Mesenteric fat pad (tissue), 1 donor: Measurements from ENCODE around the gene GPRIN1. TPM values are rescaled to one million over a fixed set of nuclear protein-coding genes. Genes with fewer than 3 reads are reported as not detected.

Experiments
- DNase-seq: peaks from one replicate; pipeline ENCODE4 v3.0.0-alpha.2; 2020; ENCODE audit warnings: low spot score
- total RNA-seq: library from RNA; stranded (reverse); fragmentation: NEBNext Ultra II Directional; extraction: Animal tissue kit (Norgen Biotek cat#: 25700); gene quantifications from one replicate; pipeline ENCODE4 v1.2.1, GENCODE V29; 2021
- donor health status: DM: yes; HTN: yes; CAD: no.

Gene GPRIN1
- total RNA-seq, 1 donor from 2014 or later: 1.3 TPM

DNA sequence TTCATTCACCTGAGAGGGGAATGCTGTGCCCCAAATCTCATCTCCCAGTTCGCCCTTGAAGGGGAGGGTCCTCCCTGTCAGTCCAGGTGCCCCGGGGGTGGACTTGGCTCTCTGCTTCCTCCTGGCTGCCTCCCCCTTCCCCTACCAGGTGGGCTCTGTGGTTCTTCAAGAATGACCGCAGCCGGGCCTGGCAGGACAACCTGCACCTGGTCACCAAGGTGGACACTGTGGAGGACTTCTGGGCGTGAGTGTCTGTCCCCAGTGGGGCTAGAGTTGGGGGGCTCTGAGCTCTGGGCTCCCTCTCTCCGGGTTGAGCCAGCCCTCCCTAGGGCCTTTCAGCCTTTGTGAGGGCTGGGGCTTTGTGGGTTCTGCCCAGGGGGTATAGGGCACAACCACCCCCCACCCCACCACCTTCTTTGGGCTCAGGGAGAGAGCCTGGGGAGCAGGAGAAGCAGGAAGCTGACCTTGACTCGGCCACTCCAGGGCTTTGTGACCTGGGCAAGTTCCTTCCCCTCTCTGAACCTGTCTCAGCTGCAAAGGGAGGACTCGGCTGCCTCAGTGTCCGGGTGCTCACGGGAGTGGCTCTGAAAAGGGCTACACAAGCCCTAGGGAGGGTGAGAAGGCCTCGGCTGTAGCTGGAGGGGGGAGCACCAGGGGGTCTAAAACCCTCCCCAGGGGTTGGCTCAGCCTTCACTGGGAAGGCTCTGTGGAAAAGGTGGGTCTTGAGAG lies 33.7 kb upstream of the GPRIN1 start:
- DNase-seq: no peak

DNA sequence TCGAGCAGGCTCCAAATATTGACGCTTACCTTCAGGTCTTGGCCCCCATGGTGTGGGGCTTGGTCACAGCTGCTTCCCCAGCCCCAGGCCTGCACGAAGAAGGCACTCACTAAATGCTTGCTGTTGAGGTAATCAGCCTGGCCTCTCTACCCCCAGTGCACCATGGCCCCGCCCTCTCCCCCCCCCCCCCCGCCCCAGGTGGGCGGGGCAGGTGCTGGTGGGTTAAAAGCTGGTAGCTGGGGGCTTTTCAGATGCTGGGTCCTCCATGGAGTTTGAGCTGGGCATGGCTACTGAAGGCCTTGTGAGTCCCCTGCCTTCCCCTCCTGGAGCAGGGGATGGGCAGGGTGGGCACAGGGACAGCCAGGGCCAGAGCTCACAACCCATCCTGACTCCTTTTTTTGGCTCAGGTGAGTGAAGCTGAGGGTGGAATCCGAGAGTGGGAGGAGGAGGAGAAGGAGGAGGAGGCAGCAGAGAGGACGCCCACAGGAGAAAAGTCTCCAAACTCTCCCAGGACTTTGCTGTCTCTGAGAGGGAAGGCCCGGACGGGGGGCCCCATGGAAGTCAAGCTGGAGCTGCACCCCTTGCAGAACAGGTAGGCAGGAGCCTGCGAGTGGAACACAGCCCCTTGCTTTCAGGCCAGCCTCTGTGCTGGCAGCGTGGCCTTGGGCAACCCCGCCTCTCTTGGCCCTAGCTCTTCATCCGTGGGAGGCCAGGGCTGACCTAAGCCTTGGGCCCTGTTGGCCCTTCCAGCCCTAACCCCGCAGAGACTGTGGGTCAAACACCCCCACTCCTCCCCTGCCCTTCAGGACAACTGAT lies 32.9 kb upstream of the GPRIN1 start:
- DNase-seq: no peak

- no peak for DNase-seq
Measured at GRCh38 chr5:176640616-176641015, 30.7 kb upstream of the GPRIN1 start.

- no peak for DNase-seq
Measured at GRCh38 chr5:176639981-176640380, 30.0 kb upstream of the GPRIN1 start.

- DNase-seq: no peak
Measured at GRCh38 chr5:176639208-176639607, 29.3 kb upstream of the GPRIN1 start.

DNA sequence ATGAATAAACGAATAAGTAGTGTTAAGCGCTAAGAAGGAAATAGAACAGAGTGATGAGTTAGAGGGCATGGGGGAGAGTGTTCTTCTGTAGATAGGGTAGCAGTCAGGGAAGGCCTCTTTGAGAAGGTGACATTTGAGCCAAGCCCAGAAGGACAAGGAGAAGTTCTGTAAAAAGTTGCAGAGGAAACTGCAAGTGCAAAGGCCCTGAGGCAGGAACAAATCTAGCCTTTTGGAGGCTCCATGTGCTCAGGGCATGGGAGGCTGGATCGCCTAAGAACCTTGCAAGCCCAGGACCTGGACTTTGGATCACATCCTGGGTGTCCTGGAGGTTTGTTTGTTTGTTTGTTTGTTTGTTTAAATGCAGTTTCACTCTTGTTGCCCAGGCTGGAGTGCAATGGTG lies 28.5 kb upstream of the GPRIN1 start:
- DNase-seq: no peak

- DNase-seq: no peak
Measured at GRCh38 chr5:176637556-176637955, 27.6 kb upstream of the GPRIN1 start.

DNA sequence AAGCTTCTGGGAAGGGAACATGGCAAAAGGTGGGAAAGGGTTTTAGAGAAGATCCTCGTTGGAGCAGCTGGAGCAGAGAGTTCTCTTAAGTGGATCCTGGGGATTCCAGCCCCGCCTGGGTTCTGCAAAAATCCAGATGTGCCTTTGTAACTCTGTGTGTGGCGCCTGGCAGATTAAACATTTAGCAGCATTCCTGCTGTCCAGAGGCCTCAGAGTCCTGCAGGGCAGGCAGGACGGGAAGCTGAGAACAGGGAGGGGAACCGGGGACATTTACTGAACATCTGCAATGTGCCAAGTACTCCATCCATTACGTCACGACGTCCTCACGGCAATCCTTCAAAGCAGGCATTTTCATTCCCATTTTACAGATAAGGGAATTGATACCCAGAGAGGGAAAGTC lies 26.5 kb upstream of the GPRIN1 start:
- no peak for DNase-seq

DNA sequence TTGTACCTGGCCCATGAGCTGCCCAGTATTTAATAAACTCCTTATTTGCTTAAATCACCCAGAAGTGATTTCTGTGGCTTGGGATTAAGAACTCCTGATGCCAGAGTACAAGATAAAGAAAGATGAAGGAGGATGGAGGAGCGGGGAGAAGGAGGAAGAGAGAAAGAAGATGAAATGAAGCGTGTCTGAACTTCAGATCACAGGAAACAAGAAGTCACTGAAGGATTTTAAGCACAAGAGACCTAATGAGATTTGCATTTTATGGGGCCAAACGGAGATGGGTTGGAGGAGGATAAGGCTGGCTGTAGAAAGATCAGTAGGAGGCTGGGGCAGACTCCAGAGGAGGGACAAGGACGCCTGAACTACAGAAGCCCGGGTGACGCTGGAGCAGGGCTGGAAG lies 23.6 kb upstream of the GPRIN1 start:
- DNase-seq: no peak

DNA sequence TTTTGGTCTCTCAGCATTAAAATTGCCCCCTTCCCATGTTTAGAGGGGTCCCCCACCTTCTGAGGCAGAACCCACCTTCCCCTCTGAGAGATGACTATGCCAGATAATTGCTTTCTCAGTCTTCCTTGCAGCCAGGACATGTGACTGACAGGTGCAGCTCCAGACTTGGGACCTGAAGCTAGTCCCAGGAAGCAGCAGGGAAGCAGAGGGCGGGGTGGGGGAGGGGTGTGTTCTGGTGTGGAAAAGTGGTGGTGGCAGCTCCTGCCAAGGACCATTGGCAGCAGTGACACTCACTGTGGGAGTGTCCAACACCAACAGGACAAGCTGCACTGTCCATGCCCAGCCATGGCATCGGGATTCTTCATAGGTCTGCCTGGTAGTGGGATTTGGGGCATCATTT lies 22.8 kb upstream of the GPRIN1 start:
- no peak for DNase-seq

GRCh38 chr5:176631383-176632200 lies 21.6 kb upstream of the GPRIN1 start:
- no peak for DNase-seq

- DNase-seq: no peak
Measured at GRCh38 chr5:176630681-176631222, 20.8 kb upstream of the GPRIN1 start.

DNA sequence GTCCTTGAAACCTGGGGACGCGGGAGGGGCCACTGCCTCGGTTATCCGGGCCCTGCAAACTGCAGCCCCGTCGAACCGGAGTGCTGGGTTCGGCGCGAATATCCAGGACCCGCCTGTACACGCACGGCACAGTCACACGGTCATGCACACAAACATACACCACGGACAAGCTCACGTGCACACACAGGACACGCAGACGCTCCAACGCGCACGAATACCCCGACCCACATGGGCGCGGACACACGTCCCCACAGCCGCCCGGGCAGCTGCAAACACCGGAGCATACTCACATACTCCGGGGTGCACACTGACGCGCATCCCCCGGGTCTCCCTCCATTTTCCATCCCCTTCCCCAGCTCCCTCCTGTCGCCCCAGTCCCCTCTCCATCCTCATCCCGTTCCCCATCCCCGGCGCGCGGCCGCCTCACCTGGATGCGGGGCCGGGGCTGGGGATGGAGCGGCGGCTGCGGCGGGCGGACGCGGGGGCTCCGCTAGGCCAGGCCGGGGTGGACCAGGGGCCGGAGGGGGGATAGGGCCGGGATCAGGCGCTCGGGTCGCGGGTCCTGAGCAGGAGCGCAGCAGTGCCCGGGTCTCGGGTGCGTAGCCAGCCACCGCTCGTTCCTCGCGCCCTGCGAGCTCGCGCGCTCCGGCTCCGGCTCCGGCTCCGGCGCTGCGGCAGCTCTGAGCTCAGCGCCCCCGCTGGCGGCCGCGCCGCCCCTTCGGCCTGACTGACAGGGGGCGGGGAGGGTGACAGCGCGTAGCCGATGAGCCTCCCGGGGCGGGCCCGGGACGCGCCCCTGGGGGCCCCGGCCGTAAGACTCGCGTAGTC lies 20.1 kb upstream of the GPRIN1 start, which contains the start of the genes EIF4E1B and SNCB:
EIF4E1B (plus strand) TSS at position 823 of the 828 bp plus-strand sequence. CDS start 12,113 bp downstream, outside the sequence.
SNCB (minus strand) TSS at position 682 of the 828 bp plus-strand sequence. CDS start 880 bp downstream, outside the sequence.
- DNase-seq: no peak

DNA sequence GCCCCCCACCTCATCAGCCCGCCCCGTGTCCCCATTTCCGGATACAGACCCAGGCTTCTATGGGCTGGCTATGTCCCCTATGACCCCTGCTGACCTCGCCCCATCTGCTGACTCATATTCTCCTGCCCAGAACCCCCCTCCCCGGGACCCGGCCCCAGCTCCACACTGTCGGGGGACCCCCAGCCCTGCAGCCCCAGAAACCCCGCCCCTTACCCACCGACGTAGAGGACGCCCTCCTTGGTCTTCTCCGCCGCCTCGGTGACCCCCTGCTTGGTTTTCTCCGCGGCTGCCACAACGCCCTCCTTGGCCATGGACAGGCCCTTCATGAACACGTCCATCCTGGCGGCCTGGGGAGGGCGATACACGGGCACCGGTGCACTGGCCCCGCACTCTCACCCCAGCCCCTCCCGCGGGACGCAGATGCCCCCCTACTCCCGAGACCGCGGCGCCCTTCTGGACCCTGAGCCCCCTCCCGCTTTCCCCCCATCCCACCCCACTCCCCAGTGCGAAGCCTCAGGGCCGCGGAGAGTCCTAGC lies 19.4 kb upstream of the GPRIN1 start:
- no peak for DNase-seq

DNA sequence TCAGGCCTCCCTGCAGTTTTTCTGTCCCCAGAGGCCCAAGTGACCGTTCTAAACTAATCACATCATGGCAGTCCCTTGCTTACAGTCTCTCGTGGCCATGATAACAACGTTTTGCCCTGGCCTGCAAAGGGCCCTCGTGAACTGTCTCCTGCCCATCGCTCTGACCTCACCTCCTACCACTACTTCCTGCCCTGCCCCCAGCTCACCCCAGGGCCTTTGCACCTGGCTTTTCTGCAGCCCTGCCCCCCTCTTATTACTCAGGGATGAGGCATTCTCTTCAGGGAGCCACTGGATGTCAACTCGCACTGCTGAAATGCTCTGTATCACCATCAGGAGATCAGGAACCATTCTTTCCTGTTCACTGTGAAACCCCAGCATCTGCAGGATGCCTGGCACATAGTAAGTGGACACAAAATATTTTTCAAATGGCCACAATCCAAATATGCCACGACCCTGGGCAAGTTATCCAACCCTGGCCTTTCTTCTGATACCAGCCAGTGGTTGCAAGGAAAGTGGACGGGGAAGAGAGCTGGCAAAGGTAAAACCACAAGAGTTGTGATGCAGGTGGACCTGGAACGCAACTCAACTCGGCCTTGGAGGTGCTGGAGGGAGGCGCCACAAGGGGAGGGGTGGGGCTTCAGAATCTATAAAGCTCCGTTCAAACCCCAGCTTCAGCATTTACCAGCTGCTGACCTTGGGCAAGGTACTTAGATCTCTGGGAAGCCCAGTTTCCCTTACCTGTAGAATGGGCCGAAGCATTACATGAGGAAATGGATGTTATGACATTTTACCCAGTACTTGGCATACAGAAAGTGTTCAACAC lies 18.7 kb upstream of the GPRIN1 start:
- DNase-seq: no peak

- no peak for DNase-seq
Measured at GRCh38 chr5:176627582-176627981, 17.6 kb upstream of the GPRIN1 start.

- DNase-seq: no peak
Measured at GRCh38 chr5:176626876-176627236, 16.9 kb upstream of the GPRIN1 start.

DNA sequence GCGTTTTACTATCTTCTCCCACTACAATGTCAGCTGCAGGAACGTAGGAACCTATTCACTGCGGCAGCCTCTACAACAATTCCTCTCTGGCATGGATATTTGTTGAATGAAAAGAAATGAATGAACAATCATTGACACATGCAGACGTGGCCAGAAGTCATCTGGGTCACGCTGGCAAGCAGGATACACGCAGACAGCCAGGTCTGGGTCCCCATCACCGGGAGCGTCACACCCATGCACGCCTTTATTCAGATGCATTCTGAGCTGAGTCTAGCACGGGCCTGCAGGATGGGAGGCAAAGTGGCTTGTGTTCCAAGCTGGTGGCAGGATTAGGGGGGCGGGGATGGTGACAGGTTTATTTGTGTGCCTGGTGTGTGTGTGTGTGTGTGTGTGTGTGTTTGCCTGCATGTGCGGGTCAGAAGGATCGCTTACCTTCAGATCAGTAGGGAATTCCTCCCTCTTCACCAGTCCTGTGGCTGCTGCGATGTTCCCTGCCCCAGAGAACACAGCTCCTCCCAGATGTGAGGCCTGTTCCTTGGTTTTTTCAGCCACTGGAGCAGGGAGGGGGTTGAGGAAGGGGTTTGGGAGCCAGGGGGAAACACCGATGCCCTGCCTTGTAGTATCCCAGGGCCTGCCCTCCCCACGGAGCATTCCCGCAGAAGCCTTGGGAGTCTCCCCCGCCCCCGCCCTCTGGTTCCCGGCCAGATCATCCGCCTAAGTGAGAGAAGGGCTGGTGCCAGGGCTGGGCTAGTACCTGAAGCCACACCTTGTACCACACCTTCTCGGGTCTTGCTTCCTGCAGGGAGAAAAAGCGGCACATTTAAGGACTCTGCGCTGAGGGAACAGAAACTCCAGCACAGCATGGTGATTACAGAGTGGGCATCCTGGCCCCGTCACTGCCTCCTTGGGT lies 16.3 kb upstream of the GPRIN1 start:
- DNase-seq: no peak
